Measurements from ENCODE around the gene RBBP8NL.

RBBP8NL gene

DNA sequence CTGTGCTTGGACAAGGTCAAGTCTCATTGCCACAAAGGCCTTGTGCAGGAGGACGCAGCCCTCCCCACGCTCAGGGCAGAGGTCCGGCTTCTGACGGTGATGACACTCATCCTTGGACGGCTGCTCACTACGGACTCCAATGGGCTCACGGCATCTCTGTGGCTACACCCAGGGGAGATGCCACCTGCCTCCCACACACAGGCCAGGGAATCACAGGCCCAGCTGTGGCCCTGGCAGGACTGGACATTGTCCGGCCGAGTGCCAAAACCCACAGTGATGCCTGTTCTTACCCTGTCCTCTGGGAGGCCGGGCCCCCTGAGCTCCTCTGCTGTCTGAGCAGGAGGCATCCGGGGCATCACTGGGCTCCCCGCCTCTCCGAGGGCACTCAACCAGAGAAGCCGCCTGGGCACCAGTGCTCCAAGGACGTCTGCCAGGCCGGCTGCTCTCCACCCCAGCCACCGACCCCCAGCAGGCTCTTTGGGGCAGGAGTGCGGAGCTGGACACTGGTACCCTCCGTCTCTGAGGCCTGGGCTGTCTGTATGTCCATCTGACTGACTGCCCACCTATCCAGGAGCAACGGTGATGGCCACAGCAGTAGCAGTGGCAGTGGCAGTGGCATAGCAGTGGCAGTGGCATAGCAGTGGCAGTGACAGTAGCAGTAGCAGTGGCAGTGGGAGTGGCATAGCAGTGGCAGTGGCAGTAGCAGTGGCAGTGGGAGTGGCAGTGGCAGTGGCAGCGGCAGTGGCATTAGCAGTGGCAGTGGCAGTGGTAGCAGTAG is 1.9 kb downstream of the RBBP8NL start:
- Mint-ChIP-seq H3K4me1 (ENCODE audit: low read depth) (no peaks in the 10 kb centered on the region), H3K27ac (no peak overlapping the region), H3K36me3 (ENCODE audit: low read depth) (no peaks in the 10 kb centered on the region)

DNA sequence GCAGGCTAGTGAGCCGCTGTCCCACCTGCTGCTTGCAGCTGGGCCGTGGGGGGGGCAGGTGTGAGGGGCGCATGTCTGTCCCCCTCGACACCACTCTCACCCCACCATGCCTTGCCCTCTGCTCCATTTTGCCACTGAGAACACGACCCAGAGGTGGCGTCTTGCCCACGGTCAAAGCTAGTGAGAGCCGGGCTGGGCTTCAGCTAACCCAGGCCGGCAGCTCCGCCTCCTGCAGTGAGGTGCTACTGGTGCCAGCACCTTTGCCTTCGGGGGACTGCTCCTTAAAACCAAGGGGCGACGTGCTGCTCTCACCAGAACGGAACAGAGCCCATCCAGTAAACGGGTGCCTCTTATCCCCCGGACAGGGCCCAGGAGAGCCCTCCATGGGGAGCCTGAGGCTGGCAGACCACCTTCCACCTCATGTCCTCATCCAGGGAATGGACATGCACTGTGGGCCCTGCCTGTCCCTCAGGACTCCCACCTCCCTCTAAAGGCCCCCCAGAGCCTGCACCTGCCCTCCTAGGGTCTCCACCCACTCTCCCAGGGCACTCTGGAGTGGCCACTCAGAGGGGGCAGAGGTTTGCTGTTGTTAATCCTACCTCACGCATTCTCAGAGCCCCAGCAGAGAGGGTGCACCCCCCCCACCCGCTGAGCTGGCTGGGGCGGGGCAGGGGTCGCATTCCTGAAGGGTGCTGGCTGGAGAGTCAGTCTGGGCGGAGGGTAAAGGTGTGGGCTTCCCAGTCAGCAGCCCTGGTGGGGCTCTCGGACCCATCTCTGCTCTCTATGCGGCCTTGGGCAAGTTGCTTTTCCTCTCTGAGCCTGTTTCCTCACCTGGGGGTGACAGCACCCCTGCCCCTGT is 2.9 kb downstream of the RBBP8NL start:
- Mint-ChIP-seq H3K4me3 (no peak overlapping the region), H3K9me3 (no peaks in the 10 kb centered on the region), H3K4me1 (ENCODE audit: low read depth) (no peaks in the 10 kb centered on the region), H3K36me3 (ENCODE audit: low read depth) (no peaks in the 10 kb centered on the region), H3K27me3 (ENCODE audit: low read depth) (no peaks in the 10 kb centered on the region), H3K27ac (no peak overlapping the region)

More for the DNA sequence above, 1.9 kb downstream of the RBBP8NL start:
- no peaks in the 10 kb centered on the region for H3K27me3 Mint-ChIP-seq (ENCODE audit: low read depth)
- no peak overlapping the region for H3K4me3 Mint-ChIP-seq
- no peaks in the 10 kb centered on the region for H3K9me3 Mint-ChIP-seq

DNA sequence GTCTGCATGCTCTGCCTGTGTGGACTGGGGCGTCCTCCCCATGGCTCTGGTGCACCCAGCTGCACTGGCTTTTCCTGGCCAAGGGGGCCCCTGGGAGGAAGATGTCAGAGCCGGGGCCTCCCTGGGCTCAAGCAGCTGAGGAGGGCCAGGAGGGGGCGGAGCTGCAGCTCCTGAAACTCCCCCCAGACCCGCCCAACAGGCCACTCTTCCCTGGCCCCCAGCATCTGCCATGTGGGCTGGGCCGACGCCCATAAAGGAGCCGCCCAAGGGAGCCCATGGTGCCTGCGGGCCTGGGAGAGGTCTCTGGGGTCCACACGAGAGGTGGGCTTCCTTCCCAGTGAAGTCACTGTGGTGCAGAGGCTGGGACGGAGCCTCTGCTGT is 4.0 kb downstream of the RBBP8NL start:
- H3K36me3 Mint-ChIP-seq (ENCODE audit: low read depth) = no peaks in the 10 kb centered on the region
- H3K27ac Mint-ChIP-seq = no peak overlapping the region
- no peak overlapping the region for H3K4me3 Mint-ChIP-seq
- no peaks in the 10 kb centered on the region for H3K9me3 Mint-ChIP-seq
- no peaks in the 10 kb centered on the region for H3K4me1 Mint-ChIP-seq (ENCODE audit: low read depth)
- H3K27me3 Mint-ChIP-seq (ENCODE audit: low read depth) = no peaks in the 10 kb centered on the region

DNA sequence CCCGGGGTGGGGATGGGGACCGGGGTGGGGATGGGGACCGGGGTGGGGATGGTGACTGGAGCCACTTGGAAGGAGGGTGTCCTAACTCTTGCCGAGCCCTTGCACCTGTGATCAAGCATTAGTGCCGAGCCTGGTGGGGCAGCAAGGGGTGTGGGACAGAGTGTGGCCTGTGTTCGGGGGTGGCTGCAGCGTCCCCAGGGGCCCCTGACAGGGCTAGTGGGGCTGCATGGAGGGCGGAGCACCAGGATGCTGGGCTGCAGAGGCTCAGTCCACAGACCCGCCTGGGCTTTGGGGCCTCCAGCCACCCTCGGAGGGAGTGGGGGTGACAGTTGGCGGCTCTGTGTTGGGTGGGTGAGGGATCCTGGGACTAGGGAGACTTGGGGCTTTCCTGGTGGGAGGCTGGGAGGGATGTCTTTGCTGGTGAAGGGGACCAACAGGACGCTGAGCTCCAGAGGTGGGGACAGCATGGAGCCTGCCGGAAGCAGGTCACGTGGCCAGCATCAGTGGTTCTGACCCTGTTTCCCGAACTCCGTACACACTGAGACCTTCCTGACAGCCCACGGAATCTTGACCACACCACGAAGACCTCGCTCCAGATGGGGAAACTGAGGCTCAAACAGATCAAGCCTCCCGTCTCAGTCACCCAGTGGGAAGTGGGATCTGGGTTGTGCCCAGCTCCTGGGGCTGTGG is 4.6 kb downstream of the RBBP8NL start:
- H3K4me1 Mint-ChIP-seq (ENCODE audit: low read depth) = no peaks in the 10 kb centered on the region
- no peak overlapping the region for H3K4me3 Mint-ChIP-seq
- H3K9me3 Mint-ChIP-seq = no peaks in the 10 kb centered on the region
- H3K27ac Mint-ChIP-seq = no peak overlapping the region
- no peaks in the 10 kb centered on the region for H3K36me3 Mint-ChIP-seq (ENCODE audit: low read depth)
- H3K27me3 Mint-ChIP-seq (ENCODE audit: low read depth) = no peaks in the 10 kb centered on the region

DNA sequence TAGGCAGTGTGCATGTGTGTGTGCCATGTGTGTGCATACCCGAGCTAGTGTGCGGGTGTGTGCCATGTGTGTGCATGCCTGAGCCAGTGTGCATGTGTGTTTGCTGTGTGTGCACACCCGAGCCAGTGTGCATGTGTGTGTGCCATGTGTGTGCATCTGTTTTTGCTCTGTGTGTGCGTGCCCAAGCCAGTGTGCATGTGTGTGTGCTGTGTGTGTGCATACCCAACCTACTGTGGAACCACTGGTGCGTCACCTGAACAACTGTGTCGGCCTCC is 5.7 kb downstream of the RBBP8NL start:
- no peaks in the 10 kb centered on the region for H3K27me3 Mint-ChIP-seq (ENCODE audit: low read depth)
- H3K27ac Mint-ChIP-seq = no peak overlapping the region
- no peaks in the 10 kb centered on the region for H3K9me3 Mint-ChIP-seq
- H3K36me3 Mint-ChIP-seq (ENCODE audit: low read depth) = no peaks in the 10 kb centered on the region
- H3K4me1 Mint-ChIP-seq (ENCODE audit: low read depth) = no peaks in the 10 kb centered on the region
- no peak overlapping the region for H3K4me3 Mint-ChIP-seq

DNA sequence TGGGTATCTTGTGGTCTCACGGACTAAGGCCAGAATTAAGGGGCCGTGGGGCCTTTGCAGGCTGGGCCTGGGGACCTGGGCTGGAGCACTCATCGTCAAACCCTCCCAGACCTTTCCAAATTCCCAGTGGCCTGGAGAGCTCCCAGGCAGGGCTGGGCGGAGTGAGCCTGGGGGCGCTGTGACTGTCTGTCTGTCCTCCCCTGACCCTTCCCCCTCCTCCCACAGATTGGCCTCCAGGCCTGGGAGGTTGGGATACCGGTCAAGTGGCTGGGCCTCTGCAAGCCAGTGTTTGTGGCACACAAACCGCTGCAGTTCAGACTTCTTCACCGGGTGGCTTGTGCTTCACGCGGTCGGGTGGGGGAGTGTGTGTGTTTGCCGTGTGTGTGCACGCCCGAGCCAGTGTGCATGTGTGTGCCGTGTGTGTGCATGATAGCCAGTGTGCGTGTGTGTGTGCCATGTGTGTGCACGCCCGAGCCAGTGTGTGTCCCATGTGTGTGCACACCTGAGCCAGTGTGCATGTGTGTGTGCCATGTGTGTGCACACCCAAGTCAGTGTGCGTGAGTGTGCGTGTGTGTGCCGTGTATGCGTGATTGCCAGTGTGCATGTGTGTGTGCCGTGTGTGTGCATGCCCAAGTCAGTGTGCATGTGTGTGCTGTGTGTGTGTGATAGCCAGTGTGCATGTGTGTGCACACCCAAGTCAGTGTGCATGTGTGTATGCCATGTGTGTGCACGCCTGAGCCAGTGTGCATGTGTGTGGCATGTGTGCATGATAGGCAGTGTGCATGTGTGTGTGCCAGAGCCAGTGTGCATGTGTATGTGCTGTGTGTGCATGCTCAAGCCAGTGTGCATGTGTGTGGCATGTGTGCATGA is 6.3 kb downstream of the RBBP8NL start:
- H3K4me1 Mint-ChIP-seq (ENCODE audit: low read depth) = no peaks in the 10 kb centered on the region

DNA sequence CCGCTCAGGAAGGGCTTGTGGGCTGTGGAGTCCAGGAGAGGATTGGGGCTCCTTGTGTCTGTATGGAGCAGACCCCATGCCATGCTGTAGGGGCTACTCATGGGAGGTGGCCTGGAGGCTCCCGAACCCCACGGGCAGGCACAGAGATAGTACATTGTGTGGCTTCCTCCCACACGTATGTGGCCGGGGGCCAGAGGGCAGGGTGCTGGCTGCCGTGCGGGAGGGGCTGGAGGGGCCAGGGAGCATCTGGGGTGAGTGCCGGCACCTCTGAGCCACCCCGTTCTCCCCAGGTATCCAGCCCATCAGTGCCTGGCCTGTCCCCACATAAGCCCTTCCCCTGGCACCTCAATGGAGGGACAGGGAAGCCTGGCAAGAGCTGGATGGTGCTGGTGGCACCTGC is 7.6 kb downstream of the RBBP8NL start:
- no peaks in the 10 kb centered on the region for H3K9me3 Mint-ChIP-seq
- H3K36me3 Mint-ChIP-seq (ENCODE audit: low read depth) = no peaks in the 10 kb centered on the region
- no peaks in the 10 kb centered on the region for H3K4me1 Mint-ChIP-seq (ENCODE audit: low read depth)
- H3K4me3 Mint-ChIP-seq = no peak overlapping the region
- H3K27me3 Mint-ChIP-seq (ENCODE audit: low read depth) = no peaks in the 10 kb centered on the region
- H3K27ac Mint-ChIP-seq = no peak overlapping the region

More for the DNA sequence above, 6.3 kb downstream of the RBBP8NL start:
- Mint-ChIP-seq H3K27ac (no peak overlapping the region), H3K9me3 (no peaks in the 10 kb centered on the region), H3K27me3 (ENCODE audit: low read depth) (no peaks in the 10 kb centered on the region), H3K36me3 (ENCODE audit: low read depth) (no peaks in the 10 kb centered on the region), H3K4me3 (no peak overlapping the region)

DNA sequence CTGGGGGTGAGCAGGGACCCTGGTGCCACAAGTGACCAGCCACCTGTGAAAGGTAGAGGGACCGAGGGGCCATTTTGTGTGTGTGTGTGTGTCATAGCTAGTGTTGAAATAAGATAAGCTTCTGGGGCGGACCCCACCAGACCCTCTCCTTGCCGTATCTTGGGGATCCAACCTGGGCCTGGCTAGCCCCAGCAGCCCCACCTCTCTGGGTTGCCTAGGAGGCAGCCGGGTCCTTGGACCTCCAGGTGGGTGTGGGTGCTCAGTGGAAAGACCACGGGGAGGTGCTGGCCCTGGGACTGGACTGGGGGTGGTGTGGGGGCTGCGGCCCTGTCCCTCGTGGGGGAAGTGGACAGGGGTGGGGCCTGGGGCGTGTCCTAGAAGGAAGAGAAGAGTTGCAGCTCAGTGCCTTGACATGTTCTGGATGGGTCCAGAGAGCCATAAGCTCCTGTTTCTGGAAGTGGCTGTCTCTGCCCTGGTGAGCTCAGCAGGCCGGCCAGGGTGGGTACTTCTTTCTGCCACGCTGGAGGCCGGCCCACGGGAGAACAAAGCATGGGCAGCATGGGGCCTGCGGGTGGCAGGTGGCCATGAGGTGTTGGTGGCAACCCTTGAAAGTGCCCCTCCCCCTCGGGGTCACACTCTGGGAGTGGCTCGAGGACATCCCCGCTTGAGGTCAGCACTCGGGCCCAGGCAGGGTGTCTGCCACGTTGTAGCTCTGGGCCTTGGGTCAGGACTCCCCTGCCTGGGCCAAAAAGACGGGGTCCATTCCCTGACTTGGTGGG is 8.4 kb downstream of the RBBP8NL start:
- Mint-ChIP-seq H3K9me3 (no peaks in the 10 kb centered on the region), H3K4me1 (ENCODE audit: low read depth) (no peaks in the 10 kb centered on the region), H3K27ac (no peak overlapping the region), H3K4me3 (no peak overlapping the region), H3K36me3 (ENCODE audit: low read depth) (no peaks in the 10 kb centered on the region), H3K27me3 (ENCODE audit: low read depth) (no peaks in the 10 kb centered on the region)

DNA sequence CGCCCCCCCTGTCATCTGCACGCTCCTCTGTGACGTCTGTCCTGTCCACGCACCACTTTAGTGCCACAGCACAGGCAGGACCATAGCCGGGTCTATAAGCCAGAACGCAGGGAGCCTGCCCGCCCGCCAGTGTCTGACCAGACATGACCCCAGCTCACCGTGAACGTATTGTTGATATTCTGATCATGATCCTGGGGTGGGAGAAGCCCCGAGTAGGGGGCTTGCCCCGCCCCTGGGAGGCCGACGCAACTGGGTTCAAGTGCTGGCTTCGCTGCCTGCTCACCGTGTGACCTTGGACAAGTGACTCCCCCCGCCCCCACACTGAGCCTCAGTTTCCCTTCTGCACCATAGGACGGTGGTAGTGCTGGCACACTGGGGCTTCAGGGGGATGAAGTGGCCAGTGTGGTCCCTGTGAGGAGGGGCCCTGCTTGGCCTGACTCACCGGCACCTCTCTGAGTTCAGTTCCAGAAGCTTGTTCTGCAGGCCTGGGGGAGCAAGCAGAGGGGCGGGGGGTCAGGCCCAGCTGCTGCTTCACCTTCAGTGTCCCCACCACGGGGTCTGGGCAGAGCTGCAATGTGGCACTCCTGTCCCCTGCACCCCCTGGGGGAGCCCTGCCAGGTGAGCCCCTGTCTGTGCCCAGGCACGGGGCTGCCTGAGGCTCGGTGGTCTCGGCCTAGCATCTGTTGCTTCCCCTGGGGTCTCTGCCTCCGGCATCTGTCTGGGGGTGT is 9.2 kb downstream of the RBBP8NL start:
- H3K4me3 Mint-ChIP-seq = no peak overlapping the region
- no peaks in the 10 kb centered on the region for H3K27me3 Mint-ChIP-seq (ENCODE audit: low read depth)
- H3K9me3 Mint-ChIP-seq = no peaks in the 10 kb centered on the region
- no peaks in the 10 kb centered on the region for H3K4me1 Mint-ChIP-seq (ENCODE audit: low read depth)
- no peak overlapping the region for H3K27ac Mint-ChIP-seq
- no peaks in the 10 kb centered on the region for H3K36me3 Mint-ChIP-seq (ENCODE audit: low read depth)

DNA sequence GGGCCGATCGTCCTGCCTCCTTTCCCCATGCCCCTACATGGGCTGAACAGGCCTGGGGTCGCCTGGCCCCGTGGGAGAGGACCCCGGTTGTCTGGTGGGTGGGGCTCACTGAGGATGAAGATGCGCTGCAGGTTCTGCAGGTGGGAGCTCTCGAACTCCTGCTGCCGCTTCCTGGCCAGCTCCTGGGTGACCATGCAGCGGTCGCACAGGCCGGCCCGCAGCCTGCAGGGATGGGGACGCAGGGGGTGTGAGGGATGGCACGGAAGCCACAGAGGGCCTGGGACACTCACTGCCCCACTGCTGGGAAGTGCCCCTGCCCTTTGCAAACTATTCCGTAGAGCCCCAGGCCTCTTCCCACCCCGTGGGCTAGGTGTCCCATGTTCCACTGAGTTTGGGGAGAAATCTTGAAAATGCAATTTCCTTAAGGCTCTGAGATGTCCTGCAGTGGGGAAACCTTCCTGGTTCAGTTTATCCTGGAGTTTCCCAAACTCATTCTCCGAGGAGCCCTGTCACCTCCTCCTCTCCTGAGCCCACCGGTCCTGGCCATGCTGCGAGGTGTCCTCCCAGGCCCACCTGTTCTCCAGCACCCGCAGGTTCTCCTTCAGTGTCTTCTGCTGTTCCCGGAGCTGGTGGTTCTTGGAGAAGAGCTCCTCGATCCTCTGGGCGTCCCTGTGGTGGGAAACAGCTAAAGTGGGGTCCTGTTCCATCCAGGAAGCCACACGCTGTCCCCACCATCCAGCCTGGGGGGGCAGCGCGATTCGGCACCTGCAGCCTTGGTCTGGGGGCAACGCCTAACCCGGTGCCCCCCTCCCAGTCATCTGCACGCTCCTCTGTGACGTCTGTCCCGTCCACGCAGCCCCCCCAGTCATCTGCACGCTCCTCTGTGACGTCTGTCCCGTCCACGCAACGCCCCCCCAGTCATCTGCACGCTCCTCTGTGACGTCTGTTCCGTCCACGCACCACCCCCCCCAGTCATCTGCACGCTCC is 10.4 kb downstream of the RBBP8NL start:
- Mint-ChIP-seq H3K36me3 (ENCODE audit: low read depth) (no peaks in the 10 kb centered on the region), H3K4me1 (ENCODE audit: low read depth) (no peaks in the 10 kb centered on the region), H3K9me3 (no peaks in the 10 kb centered on the region), H3K27me3 (ENCODE audit: low read depth) (no peaks in the 10 kb centered on the region), H3K4me3 (no peak overlapping the region), H3K27ac (no peak overlapping the region)

DNA sequence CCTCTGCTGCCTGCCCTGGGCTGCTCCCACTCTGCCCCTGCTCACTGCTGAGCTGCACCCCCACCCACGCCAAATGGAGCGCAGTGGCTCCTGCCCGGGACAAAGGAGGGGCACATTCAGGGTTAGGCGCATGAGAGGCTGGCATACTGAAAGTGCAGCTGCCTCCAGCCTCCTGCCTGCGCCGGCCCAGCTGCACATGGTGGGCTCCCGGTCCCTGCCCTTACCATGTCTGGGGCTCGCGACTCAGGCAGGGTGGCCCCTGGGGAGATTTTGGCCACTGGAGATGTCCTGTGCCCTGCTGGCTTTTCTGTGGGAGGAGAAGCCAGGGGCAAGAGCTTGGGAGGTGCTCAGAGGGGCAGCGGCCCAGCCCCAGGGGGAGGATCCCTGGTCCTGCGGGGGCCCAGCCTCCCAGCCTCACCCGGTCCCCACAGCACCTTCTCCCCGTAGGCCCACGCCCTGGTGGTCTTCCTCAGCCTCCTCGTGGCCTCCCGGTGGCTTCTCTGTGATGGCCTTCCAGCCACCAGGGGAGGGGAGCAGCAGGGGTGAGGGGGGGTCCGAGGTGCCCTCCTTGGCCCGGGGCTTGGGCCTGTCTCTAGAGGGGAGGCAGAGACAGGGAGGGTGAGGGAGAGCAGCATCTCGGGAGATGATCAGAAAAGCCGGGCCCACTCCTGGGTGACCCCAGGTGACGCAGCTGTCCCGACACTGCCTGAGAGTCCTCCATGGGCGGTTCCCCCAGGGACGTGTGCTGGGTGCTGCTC is 11.8 kb downstream of the RBBP8NL start:
- no peak overlapping the region for H3K27ac Mint-ChIP-seq
- H3K27me3 Mint-ChIP-seq (ENCODE audit: low read depth) = no peaks in the 10 kb centered on the region
- no peaks in the 10 kb centered on the region for H3K9me3 Mint-ChIP-seq
- H3K4me3 Mint-ChIP-seq = no peak overlapping the region
- H3K36me3 Mint-ChIP-seq (ENCODE audit: low read depth) = no peaks in the 10 kb centered on the region
- no peaks in the 10 kb centered on the region for H3K4me1 Mint-ChIP-seq (ENCODE audit: low read depth)

Data from T-helper 1 cell treated with Interleukin-12 subunit alpha and Interleukin-12 subunit beta and Interleukin-4 antibody, amounts not matched to agents 30 μg/mL and 1 μg/mL, for 36 hours (primary cell).